ENCODE measurements around the gene AKIP1.

- no peak for TF ChIP-seq EP300 (IDR thresholded peaks at IDR 0.05; ENCODE audit: borderline replicate concordance in 1 of 2, low read depth in 2 of 2, low read length in 2 of 2)
- TF ChIP-seq CTCF (IDR thresholded peaks at IDR 0.05; ENCODE audit: control extremely low read depth in 1 of 3, insufficient read depth in 1 of 3, low read depth in 1 of 3, low read length in 3 of 3): no peak
- no peak for TF ChIP-seq POLR2A (IDR thresholded peaks at IDR 0.05; ENCODE audit: control extremely low read depth in 1 of 2, low read depth in 2 of 2, low read length in 2 of 2)
- TF ChIP-seq CHD1 (IDR thresholded peaks at IDR 0.05; ENCODE audit: low read depth, low read length): no peak
- TF ChIP-seq SP1 (IDR thresholded peaks at IDR 0.05; ENCODE audit: low read depth, low read length): no peak
- TF ChIP-seq BACH1 (IDR thresholded peaks at IDR 0.05; ENCODE audit: low read length): no peak
Observed at GRCh38 chr11:8922691-8923090, 11.7 kb downstream of the AKIP1 start.

Measured in H1 (cell line).